ENCODE measurements around the gene ADAMTS20. TPM values are rescaled to one million over a fixed set of nuclear protein-coding genes. Genes with fewer than 3 reads are reported as not detected.

The ADAMTS20 gene
- total and polyA plus RNA-seq, 10 of the 15 experiments (the other 5 are each of a cell fraction or from before 2014, with no cell fraction given) = 0.33 TPM; not detected in 9

GRCh38 chr12:43579206-43579605 is 27.2 kb upstream of the ADAMTS20 start:
- SMC1A ChIA-PET (ENCODE audit: uncharacterized antibody, unreplicated experiment) = no interaction called here
- TF ChIP-seq MTA3 (IDR thresholded peaks at IDR 0.05; ENCODE audit: borderline replicate concordance, low read length) (no peak), MYC (IDR thresholded peaks at IDR 0.05; ENCODE audit: insufficient read depth, insufficient read length, insufficient replicate concordance, low read length, severe bottlenecking) (no peak), CHD2 (IDR thresholded peaks at IDR 0.05; ENCODE audit: borderline replicate concordance, low read depth, low read length) (no peak), NR2C1 (IDR thresholded peaks at IDR 0.05) (no peak), SREBF1 (IDR thresholded peaks at IDR 0.05; ENCODE audit: low read length) (no peak), MXI1 (IDR thresholded peaks at IDR 0.05; ENCODE audit: low read depth, low read length) (no peak), SMAD5 (IDR thresholded peaks at IDR 0.05; ENCODE audit: low read depth) (no peak)
- RAD21 ChIA-PET (ENCODE audit: unreplicated experiment) = no interaction called here
- H3K4me2 ChIP-seq (ENCODE audit: control insufficient read depth, insufficient read depth) = no peak overlapping the region
- no peak overlapping the region for H3K4me3 ChIP-seq
- no peak overlapping the region for H3K27ac ChIP-seq (ENCODE audit: control insufficient read depth, insufficient read depth)
- DNase-seq (ENCODE audit: low read depth, low spot score) (no peak), FAIRE-seq (no peak), ATAC-seq (no peak)
- H2AFZ ChIP-seq (ENCODE audit: control insufficient read depth, low read depth, low read length) = no peak overlapping the region
- no peak overlapping the region for H3K9ac ChIP-seq (ENCODE audit: control insufficient read depth, insufficient read depth, low read length)
- in situ Hi-C loops (cut with MboI) (no loop called here), intact Hi-C loops (cut with micrococcal nuclease; ENCODE audit: unreplicated experiment) (no loop called here)
- BruUV-seq (replicated peaks) = no TSS peak
- no peaks in the 10 kb centered on the region for H3K4me1 ChIP-seq (ENCODE audit: control insufficient read depth, insufficient read depth, low read length)
- H3K9me3 ChIP-seq (replicated peaks; ENCODE audit: control insufficient read depth, insufficient read depth, low read length) = no peaks in the 10 kb centered on the region
- H3K27me3 ChIP-seq (replicated peaks in 1 of 2; ENCODE audit: control insufficient read depth in 2 of 2, insufficient read depth in 2 of 2, low read length in 1 of 2) = no peaks in the 10 kb centered on the region
- CTCF ChIA-PET = interaction anchor here (0.6 kb wide), 1 partner anchor 881 kb away, joined by 4 read pairs; no protein-coding TSS in a partner anchor
- no peaks in the 10 kb centered on the region for H3K79me2 ChIP-seq (ENCODE audit: control insufficient read depth, insufficient read depth, low read length)
- POLR2A ChIA-PET = no interaction called here
- WGBS (ENCODE audit: insufficient coverage, insufficient replicate concordance, low lambda C conversion rate, missing lambda C conversion rate) = 40% methylated on average over 4 of the region's 4 CpGs
- H3K36me3 ChIP-seq (ENCODE audit: control insufficient read depth in 2 of 2, insufficient read depth in 2 of 2, low read length in 1 of 2) = no peaks in the 10 kb centered on the region
- no peaks in the 10 kb centered on the region for H4K20me1 ChIP-seq (ENCODE audit: control insufficient read depth, insufficient read depth)

GRCh38 chr12:43578782-43579181 is 26.8 kb upstream of the ADAMTS20 start:
- WGBS (ENCODE audit: insufficient coverage, insufficient replicate concordance, low lambda C conversion rate, missing lambda C conversion rate) = 3% methylated on average over 3 of the region's 3 CpGs
- Histone ChIP-seq H4K20me1 (ENCODE audit: control insufficient read depth, insufficient read depth) (no peaks in the 10 kb centered on the region), H3K4me1 (ENCODE audit: control insufficient read depth, insufficient read depth, low read length) (no peaks in the 10 kb centered on the region), H3K36me3 (ENCODE audit: control insufficient read depth in 2 of 2, insufficient read depth in 2 of 2, low read length in 1 of 2) (no peaks in the 10 kb centered on the region), H3K4me2 (ENCODE audit: control insufficient read depth, insufficient read depth) (no peak overlapping the region), H3K27ac (ENCODE audit: control insufficient read depth, insufficient read depth) (no peak overlapping the region), H3K27me3 (replicated peaks in 1 of 2; ENCODE audit: control insufficient read depth in 2 of 2, insufficient read depth in 2 of 2, low read length in 1 of 2) (no peaks in the 10 kb centered on the region), H3K79me2 (ENCODE audit: control insufficient read depth, insufficient read depth, low read length) (no peaks in the 10 kb centered on the region), H2AFZ (ENCODE audit: control insufficient read depth, low read depth, low read length) (no peak overlapping the region), H3K4me3 (no peak overlapping the region), H3K9me3 (replicated peaks; ENCODE audit: control insufficient read depth, insufficient read depth, low read length) (no peaks in the 10 kb centered on the region), H3K9ac (ENCODE audit: control insufficient read depth, insufficient read depth, low read length) (no peak overlapping the region)
- DNase-seq (ENCODE audit: low read depth, low spot score) (no peak), ATAC-seq (no peak), FAIRE-seq (no peak)
- ChIA-PET CTCF (interaction anchor here (0.6 to 0.8 kb wide), 2 partner anchors 520 to 880 kb away, joined by 3 to 4 read pairs; no protein-coding TSS in a partner anchor), RAD21 (ENCODE audit: unreplicated experiment) (no interaction called here), SMC1A (ENCODE audit: uncharacterized antibody, unreplicated experiment) (no interaction called here), POLR2A (no interaction called here)
- intact Hi-C loops (cut with micrococcal nuclease; ENCODE audit: unreplicated experiment) = no loop called here
- BruUV-seq (replicated peaks) = no TSS peak
- in situ Hi-C loops (cut with MboI) = no loop called here
- TF ChIP-seq ZNF24 (IDR thresholded peaks at IDR 0.05) = no peak
- no peak for TF ChIP-seq CREM (IDR thresholded peaks at IDR 0.05; ENCODE audit: low read depth)
- no peak for TF ChIP-seq RELB (IDR thresholded peaks at IDR 0.05; ENCODE audit: low read depth)
- no peak for TF ChIP-seq NR2F1 (conservative IDR thresholded peaks at IDR 0.05)
- TF ChIP-seq MLLT1 (IDR thresholded peaks at IDR 0.05) = no peak
- TF ChIP-seq SMAD1 (IDR thresholded peaks at IDR 0.05; ENCODE audit: low read depth, partially characterized antibody) = no peak
- TF ChIP-seq ASH2L (IDR thresholded peaks at IDR 0.05; ENCODE audit: borderline replicate concordance, low read depth) = no peak

Data from GM12878 (cell line).